Measurements from ENCODE around the gene TP53BP2. TPM values are rescaled to one million over a fixed set of nuclear protein-coding genes. Genes with fewer than 3 reads are reported as not detected.

TP53BP2 gene
- total RNA-seq, 2 donors from 2014 or later, result 54.6 to 58.1 TPM

- Mint-ChIP-seq H3K4me3 (no peak overlapping the region), H3K4me1 (ENCODE audit: low read depth) (peaks cover 37% of the 10 kb centered on the region), H3K36me3 (ENCODE audit: insufficient read depth in 2 of 2) (no peaks in the 10 kb centered on the region), H3K27me3 (ENCODE audit: low read depth) (no peaks in the 10 kb centered on the region), H3K27ac (no peak overlapping the region), H3K9me3 (no peaks in the 10 kb centered on the region)
- no peak for DNase-seq
- ATAC-seq (replicated peaks in 1 of 2), result no peak
These were observed 11.8 kb downstream of the TP53BP2 start for GRCh38 chr1:223833948-223834347.

GRCh38 chr1:223832637-223832943, 13.2 kb downstream of the TP53BP2 start:
- H3K4me1 Mint-ChIP-seq (ENCODE audit: low read depth), result peaks cover 33% of the 10 kb centered on the region
- H3K27ac Mint-ChIP-seq, result no peak overlapping the region
- H3K9me3 Mint-ChIP-seq, result no peaks in the 10 kb centered on the region
- DNase-seq, result peak; percentile 26 to 40
- H3K36me3 Mint-ChIP-seq (ENCODE audit: insufficient read depth in 2 of 2), result peaks cover 0 to 6% of the 10 kb centered on the region in 2 donors
- ATAC-seq (replicated peaks in 1 of 2), result peak in 1 of 2 donors; percentile 29
- no peak overlapping the region for H3K4me3 Mint-ChIP-seq
- H3K27me3 Mint-ChIP-seq (ENCODE audit: low read depth), result no peaks in the 10 kb centered on the region

- Mint-ChIP-seq H3K4me3 (no peak overlapping the region), H3K36me3 (ENCODE audit: insufficient read depth in 2 of 2) (peaks cover 2 to 6% of the 10 kb centered on the region in 2 donors), H3K4me1 (ENCODE audit: low read depth) (peaks cover 37% of the 10 kb centered on the region), H3K27me3 (ENCODE audit: low read depth) (no peaks in the 10 kb centered on the region), H3K9me3 (no peaks in the 10 kb centered on the region), H3K27ac (no peak overlapping the region)
- DNase-seq (no peak), ATAC-seq (replicated peaks in 1 of 2) (peak; percentile 73 to 75)
These were observed 13.8 kb downstream of the TP53BP2 start for GRCh38 chr1:223831755-223832636.

GRCh38 chr1:223829678-223830077, 16.1 kb downstream of the TP53BP2 start:
- no peaks in the 10 kb centered on the region for H3K9me3 Mint-ChIP-seq
- H3K4me3 Mint-ChIP-seq, result peak overlapping the region; percentile 18 to 70
- ATAC-seq (replicated peaks in 1 of 2), result no peak
- H3K4me1 Mint-ChIP-seq (ENCODE audit: low read depth), result peaks cover 61% of the 10 kb centered on the region
- H3K27me3 Mint-ChIP-seq (ENCODE audit: low read depth), result no peaks in the 10 kb centered on the region
- no peak for DNase-seq
- H3K36me3 Mint-ChIP-seq (ENCODE audit: insufficient read depth in 2 of 2), result peaks cover 3 to 6% of the 10 kb centered on the region in 2 donors
- peak overlapping the region; percentile 58 for H3K27ac Mint-ChIP-seq

GRCh38 chr1:223828162-223828848, 17.4 kb downstream of the TP53BP2 start:
- ATAC-seq (replicated peaks in 1 of 2) (no peak), DNase-seq (no peak)
- Mint-ChIP-seq H3K4me3 (peak overlapping the region in 1 of 2 donors; percentile 4), H3K4me1 (ENCODE audit: low read depth) (peaks cover 72% of the 10 kb centered on the region), H3K27me3 (ENCODE audit: low read depth) (no peaks in the 10 kb centered on the region), H3K9me3 (no peaks in the 10 kb centered on the region), H3K36me3 (ENCODE audit: insufficient read depth in 2 of 2) (peaks cover 3 to 6% of the 10 kb centered on the region in 2 donors), H3K27ac (no peak overlapping the region)

- no peaks in the 10 kb centered on the region for H3K27me3 Mint-ChIP-seq (ENCODE audit: low read depth)
- ATAC-seq (replicated peaks in 1 of 2) (no peak), DNase-seq (no peak)
- peak overlapping the region; percentile 40 for H3K27ac Mint-ChIP-seq
- H3K9me3 Mint-ChIP-seq, result no peaks in the 10 kb centered on the region
- peaks cover 3 to 6% of the 10 kb centered on the region in 2 donors for H3K36me3 Mint-ChIP-seq (ENCODE audit: insufficient read depth in 2 of 2)
- peak overlapping the region; percentile 29 to 44 for H3K4me3 Mint-ChIP-seq
- H3K4me1 Mint-ChIP-seq (ENCODE audit: low read depth), result peaks cover 80% of the 10 kb centered on the region
These were observed 18.5 kb downstream of the TP53BP2 start for GRCh38 chr1:223827193-223827663.

- H3K36me3 Mint-ChIP-seq (ENCODE audit: insufficient read depth in 2 of 2), result peaks cover 3 to 7% of the 10 kb centered on the region in 2 donors
- DNase-seq (no peak), ATAC-seq (replicated peaks in 1 of 2) (peak; percentile 39 to 59)
- H3K9me3 Mint-ChIP-seq, result no peaks in the 10 kb centered on the region
- peak overlapping the region; percentile 38 for H3K27ac Mint-ChIP-seq
- no peaks in the 10 kb centered on the region for H3K27me3 Mint-ChIP-seq (ENCODE audit: low read depth)
- peak overlapping the region; percentile 58 to 67 for H3K4me3 Mint-ChIP-seq
- H3K4me1 Mint-ChIP-seq (ENCODE audit: low read depth), result peaks cover 75% of the 10 kb centered on the region
These were observed 19.7 kb downstream of the TP53BP2 start for GRCh38 chr1:223825767-223826748.

- Mint-ChIP-seq H3K9me3 (no peaks in the 10 kb centered on the region), H3K4me3 (no peak overlapping the region), H3K27me3 (ENCODE audit: low read depth) (no peaks in the 10 kb centered on the region), H3K27ac (no peak overlapping the region), H3K36me3 (ENCODE audit: insufficient read depth in 2 of 2) (peaks cover 5 to 9% of the 10 kb centered on the region in 2 donors), H3K4me1 (ENCODE audit: low read depth) (peaks cover 62% of the 10 kb centered on the region)
- DNase-seq, result no peak
- no peak for ATAC-seq (replicated peaks in 1 of 2)
These were observed 21.0 kb downstream of the TP53BP2 start for GRCh38 chr1:223824712-223825111.

GRCh38 chr1:223824287-223824686, 21.5 kb downstream of the TP53BP2 start:
- Mint-ChIP-seq H3K4me3 (no peak overlapping the region), H3K4me1 (ENCODE audit: low read depth) (peaks cover 58% of the 10 kb centered on the region), H3K27ac (no peak overlapping the region), H3K27me3 (ENCODE audit: low read depth) (no peaks in the 10 kb centered on the region), H3K36me3 (ENCODE audit: insufficient read depth in 2 of 2) (peaks cover 5 to 9% of the 10 kb centered on the region in 2 donors), H3K9me3 (no peaks in the 10 kb centered on the region)
- DNase-seq (no peak), ATAC-seq (replicated peaks in 1 of 2) (no peak)

- no peak overlapping the region for H3K27ac Mint-ChIP-seq
- H3K4me1 Mint-ChIP-seq (ENCODE audit: low read depth), result peaks cover 35% of the 10 kb centered on the region
- no peaks in the 10 kb centered on the region for H3K9me3 Mint-ChIP-seq
- no peaks in the 10 kb centered on the region for H3K27me3 Mint-ChIP-seq (ENCODE audit: low read depth)
- H3K4me3 Mint-ChIP-seq, result no peak overlapping the region
- peaks cover 2 to 16% of the 10 kb centered on the region in 2 donors for H3K36me3 Mint-ChIP-seq (ENCODE audit: insufficient read depth in 2 of 2)
- no peak for ATAC-seq (replicated peaks in 1 of 2)
- no peak for DNase-seq
These were observed 24.8 kb downstream of the TP53BP2 start for GRCh38 chr1:223820971-223821370.

- no peak for DNase-seq
- Mint-ChIP-seq H3K27ac (peak overlapping the region; percentile 25), H3K4me3 (no peak overlapping the region), H3K4me1 (ENCODE audit: low read depth) (peaks cover 34% of the 10 kb centered on the region), H3K27me3 (ENCODE audit: low read depth) (no peaks in the 10 kb centered on the region), H3K9me3 (no peaks in the 10 kb centered on the region), H3K36me3 (ENCODE audit: insufficient read depth in 2 of 2) (peaks cover 2 to 16% of the 10 kb centered on the region in 2 donors)
- no peak for ATAC-seq (replicated peaks in 1 of 2)
These were observed 25.3 kb downstream of the TP53BP2 start for GRCh38 chr1:223820515-223820858.

GRCh38 chr1:223819730-223820514, 25.8 kb downstream of the TP53BP2 start:
- Mint-ChIP-seq H3K27ac (peak overlapping the region; percentile 25), H3K9me3 (no peaks in the 10 kb centered on the region), H3K4me1 (ENCODE audit: low read depth) (peaks cover 34% of the 10 kb centered on the region), H3K27me3 (ENCODE audit: low read depth) (no peaks in the 10 kb centered on the region), H3K4me3 (no peak overlapping the region), H3K36me3 (ENCODE audit: insufficient read depth in 2 of 2) (peaks cover 2 to 16% of the 10 kb centered on the region in 2 donors)
- DNase-seq (no peak), ATAC-seq (replicated peaks in 1 of 2) (no peak)

Data from activated T-cell treated with anti-CD3 and anti-CD28 coated beads, Interleukin-2, amount 50 U/mL, for 72 hours (primary cell).